AG10803 (cell line): ENCODE results near the gene PLAC1.

ENCODE experiments used
- DNase-seq: peaks from one replicate; pipeline ENCODE4 v3.0.0; 2010; ENCODE audit warnings: low read depth
- H3K4me3 ChIP-seq: 2 replicates; pipeline ENCODE4 v1.5.1; 2011; ENCODE audit warnings: mild to moderate bottlenecking, low read length, control low read depth
- CTCF ChIP-seq: conservative IDR thresholded peaks from 2 replicates; pipeline ENCODE4 v1.5.1; 2011; ENCODE audit warnings: mild to moderate bottlenecking, low read length, control low read depth, inconsistent platforms

PLAC1 gene

GRCh38 chrX:134645936-134646543 lies 12.2 kb downstream of the PLAC1 start:
- no peak for TF ChIP-seq CTCF
- no peak overlapping the region for H3K4me3 ChIP-seq
- DNase-seq: no peak

GRCh38 chrX:134642386-134642785 lies 15.9 kb downstream of the PLAC1 start:
- no peak for TF ChIP-seq CTCF
- H3K4me3 ChIP-seq: no peak overlapping the region
- peak; percentile 44 for DNase-seq

GRCh38 chrX:134641346-134641745 lies 16.9 kb downstream of the PLAC1 start:
- H3K4me3 ChIP-seq: no peak overlapping the region
- no peak for DNase-seq
- TF ChIP-seq CTCF: no peak

- DNase-seq: no peak
These were observed 17.4 kb downstream of the PLAC1 start for GRCh38 chrX:134640914-134641313.

GRCh38 chrX:134636851-134637250 lies 21.4 kb downstream of the PLAC1 start:
- no peak overlapping the region for H3K4me3 ChIP-seq
- DNase-seq: peak; percentile 70
- TF ChIP-seq CTCF: no peak

More at GRCh38 chrX:134640914-134641313, 17.4 kb downstream of the PLAC1 start:
- TF ChIP-seq CTCF: no peak
- H3K4me3 ChIP-seq: no peak overlapping the region

GRCh38 chrX:134634691-134635090 lies 23.6 kb downstream of the PLAC1 start:
- TF ChIP-seq CTCF: no peak
- no peak overlapping the region for H3K4me3 ChIP-seq
- DNase-seq: peak; percentile 75

GRCh38 chrX:134633832-134634231 lies 24.4 kb downstream of the PLAC1 start:
- H3K4me3 ChIP-seq: no peak overlapping the region
- TF ChIP-seq CTCF: no peak

More at GRCh38 chrX:134633832-134634231, 24.4 kb downstream of the PLAC1 start:
- DNase-seq: no peak
